Breast epithelium (tissue), 3 donors: Measurements from ENCODE around the gene MTG1.

Source experiments
- CTCF ChIP-seq, 3 donors: fragments of 450-650 bp; IDR thresholded peaks; one replicate each; pipeline ENCODE4 v1.5.1; 2016 to 2017; ENCODE audit warnings: antibody characterized with exemption in 3 of 3, mild to moderate bottlenecking in 3 of 3, moderate library complexity in 3 of 3
- POLR2A ChIP-seq: fragments of 450-650 bp; IDR thresholded peaks from one replicate; pipeline ENCODE4 v1.6.1; 2016; ENCODE audit warnings: antibody characterized with exemption, mild to moderate bottlenecking, moderate library complexity

GRCh38 chr10:133471300-133472109 is 77.5 kb downstream of the MTG1 start:
- TF ChIP-seq CTCF (IDR thresholded peaks at IDR 0.05) (no peak), POLR2A (no peak)
